ENCODE data around the gene DLGAP1.

DLGAP1 gene

DNA sequence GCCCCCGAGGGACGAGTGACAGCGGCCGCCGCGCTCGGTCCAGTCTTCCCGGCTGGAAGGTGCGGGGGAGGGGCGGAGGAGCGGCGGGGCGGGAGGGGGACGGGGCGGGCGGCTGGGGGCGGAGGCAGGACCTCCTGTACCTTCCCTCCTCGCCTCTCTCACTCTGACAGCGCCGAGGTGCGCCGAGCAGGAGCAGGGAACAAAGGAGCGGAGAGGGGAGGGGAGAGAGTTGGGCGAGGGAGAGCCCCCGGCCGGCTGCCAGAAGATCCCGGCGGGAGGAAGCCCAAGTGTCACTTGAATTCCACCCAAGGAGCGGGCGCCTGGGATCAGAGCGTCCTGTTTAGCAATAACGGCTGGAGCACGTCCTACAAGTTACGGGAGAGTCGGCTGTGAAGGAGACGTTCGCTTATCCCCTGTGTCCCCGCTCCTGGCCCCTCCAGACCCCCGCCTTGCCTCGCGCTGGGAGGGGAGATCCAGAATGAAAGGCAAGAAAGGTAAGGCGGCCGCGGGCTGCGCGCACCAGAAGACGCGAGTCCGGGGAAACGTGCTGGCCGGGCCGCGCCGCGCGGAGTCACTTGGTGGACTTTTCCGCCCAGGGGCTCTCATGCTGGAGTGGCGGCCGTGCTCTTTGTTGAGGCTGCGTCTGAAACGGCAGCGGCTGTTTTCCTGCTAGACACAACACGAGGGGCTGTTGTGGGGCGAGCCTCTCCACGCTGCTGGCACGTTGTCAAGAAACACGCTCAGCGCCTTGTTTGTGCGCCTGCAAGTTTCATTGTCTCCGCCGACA is 1004.9 kb downstream of the DLGAP1 start, which contains the start of gene TGIF1:
Gene TGIF1, plus strand, starts transcription at position 161 of the 787 bp plus-strand sequence. Its CDS starts 318 bp downstream, at position 479.
- Histone ChIP-seq H3K9me3 (no peaks in the 10 kb centered on the region), H3K4me1 (ENCODE audit: control insufficient read depth in 1 of 2, insufficient read depth in 1 of 2, low read depth in 1 of 2, low read length in 1 of 2) (peaks cover 46 to 55% of the 10 kb centered on the region in 2 experiments), H3K36me3 (no peaks in the 10 kb centered on the region), H3K27ac (peak within 1 kb of the TSS; percentile 93), H3K27me3 (peaks cover 32% of the 10 kb centered on the region), H3K4me3 (ENCODE audit: low read depth in 1 of 2, low read length in 1 of 2) (peak within 1 kb of the TSS; percentile 80 to 93)
- TF ChIP-seq, protein P1, sequence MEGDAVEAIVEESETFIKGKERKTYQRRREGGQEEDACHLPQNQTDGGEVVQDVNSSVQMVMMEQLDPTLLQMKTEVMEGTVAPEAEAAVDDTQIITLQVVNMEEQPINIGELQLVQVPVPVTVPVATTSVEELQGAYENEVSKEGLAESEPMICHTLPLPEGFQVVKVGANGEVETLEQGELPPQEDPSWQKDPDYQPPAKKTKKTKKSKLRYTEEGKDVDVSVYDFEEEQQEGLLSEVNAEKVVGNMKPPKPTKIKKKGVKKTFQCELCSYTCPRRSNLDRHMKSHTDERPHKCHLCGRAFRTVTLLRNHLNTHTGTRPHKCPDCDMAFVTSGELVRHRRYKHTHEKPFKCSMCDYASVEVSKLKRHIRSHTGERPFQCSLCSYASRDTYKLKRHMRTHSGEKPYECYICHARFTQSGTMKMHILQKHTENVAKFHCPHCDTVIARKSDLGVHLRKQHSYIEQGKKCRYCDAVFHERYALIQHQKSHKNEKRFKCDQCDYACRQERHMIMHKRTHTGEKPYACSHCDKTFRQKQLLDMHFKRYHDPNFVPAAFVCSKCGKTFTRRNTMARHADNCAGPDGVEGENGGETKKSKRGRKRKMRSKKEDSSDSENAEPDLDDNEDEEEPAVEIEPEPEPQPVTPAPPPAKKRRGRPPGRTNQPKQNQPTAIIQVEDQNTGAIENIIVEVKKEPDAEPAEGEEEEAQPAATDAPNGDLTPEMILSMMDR (IDR thresholded peaks at IDR 0.05): no peak

DNA sequence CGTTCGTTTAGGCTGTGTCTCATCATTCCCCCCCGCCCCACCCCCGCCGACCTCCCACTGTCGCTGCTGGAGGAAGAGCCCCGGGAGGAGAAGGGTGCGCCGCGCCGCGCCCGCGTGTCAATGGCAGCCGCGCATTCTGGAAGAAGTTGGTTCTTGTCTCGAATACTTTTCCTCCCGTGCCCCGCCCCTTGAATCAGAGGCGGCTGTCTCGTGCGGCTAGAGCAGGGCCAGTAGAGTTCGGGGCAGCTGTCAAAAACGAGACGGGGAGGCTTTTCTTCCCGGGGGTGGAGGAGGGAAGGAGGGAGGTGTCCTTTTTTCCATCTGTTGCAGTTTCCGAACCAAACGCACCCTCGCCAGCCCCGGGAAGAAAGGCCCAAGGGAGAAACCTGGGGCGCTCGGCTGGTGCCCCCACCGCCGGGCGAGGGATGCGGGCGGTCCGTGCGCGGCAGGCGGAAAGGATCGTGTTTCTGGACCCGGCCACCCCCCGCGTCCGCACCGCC is 1005.5 kb downstream of the DLGAP1 start:
- H3K4me1 ChIP-seq (ENCODE audit: control insufficient read depth in 1 of 2, insufficient read depth in 1 of 2, low read depth in 1 of 2, low read length in 1 of 2): peaks cover 46 to 52% of the 10 kb centered on the region in 2 experiments
- peak overlapping the region; percentile 80 to 93 for H3K4me3 ChIP-seq (ENCODE audit: low read depth in 1 of 2, low read length in 1 of 2)
- TF ChIP-seq, protein P1 (IDR thresholded peaks at IDR 0.05): no peak
- H3K27ac ChIP-seq: peak overlapping the region; percentile 93
- H3K36me3 ChIP-seq: no peaks in the 10 kb centered on the region
- H3K27me3 ChIP-seq: peaks cover 32% of the 10 kb centered on the region
- no peaks in the 10 kb centered on the region for H3K9me3 ChIP-seq

DNA sequence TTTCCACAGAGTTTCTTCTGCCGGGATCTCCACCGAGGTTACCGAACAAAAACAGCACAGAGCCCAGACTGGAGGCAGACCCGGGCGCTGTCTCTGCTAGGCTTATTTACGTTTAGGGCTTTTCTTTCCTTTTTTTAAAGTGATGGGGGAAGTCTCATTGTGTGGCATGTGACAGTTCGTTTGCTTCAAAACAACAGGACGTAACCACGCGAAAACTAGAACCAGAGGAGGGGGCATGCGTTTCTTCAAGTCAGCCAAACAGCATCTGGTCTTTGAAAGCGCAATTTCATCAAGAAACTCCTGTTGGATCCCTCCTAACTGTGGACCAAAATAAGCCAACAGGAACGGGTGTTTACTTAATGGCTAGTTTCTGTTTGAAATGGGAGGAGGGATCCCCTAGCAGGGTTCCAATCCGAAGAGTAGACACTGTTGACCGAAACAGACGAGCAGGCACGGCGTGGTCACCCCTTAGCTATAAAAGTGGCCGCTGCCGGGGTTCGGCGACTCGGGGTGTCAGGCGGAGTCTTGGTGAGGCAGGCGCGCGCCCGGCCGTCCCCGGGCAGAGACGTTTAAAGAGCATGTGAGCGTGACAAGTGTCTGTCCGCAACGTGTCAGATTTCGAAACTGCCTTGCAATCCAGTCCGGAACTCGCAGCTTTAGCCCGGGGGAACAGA is 1006.1 kb downstream of the DLGAP1 start:
- Histone ChIP-seq H3K9me3 (no peaks in the 10 kb centered on the region), H3K27ac (peak overlapping the region; percentile 93), H3K4me1 (ENCODE audit: control insufficient read depth in 1 of 2, insufficient read depth in 1 of 2, low read depth in 1 of 2, low read length in 1 of 2) (peaks cover 44 to 46% of the 10 kb centered on the region in 2 experiments), H3K36me3 (no peaks in the 10 kb centered on the region), H3K4me3 (ENCODE audit: low read depth in 1 of 2, low read length in 1 of 2) (peak overlapping the region; percentile 80 to 93), H3K27me3 (peaks cover 32% of the 10 kb centered on the region)
- TF ChIP-seq, protein P1 (IDR thresholded peaks at IDR 0.05): no peak

DNA sequence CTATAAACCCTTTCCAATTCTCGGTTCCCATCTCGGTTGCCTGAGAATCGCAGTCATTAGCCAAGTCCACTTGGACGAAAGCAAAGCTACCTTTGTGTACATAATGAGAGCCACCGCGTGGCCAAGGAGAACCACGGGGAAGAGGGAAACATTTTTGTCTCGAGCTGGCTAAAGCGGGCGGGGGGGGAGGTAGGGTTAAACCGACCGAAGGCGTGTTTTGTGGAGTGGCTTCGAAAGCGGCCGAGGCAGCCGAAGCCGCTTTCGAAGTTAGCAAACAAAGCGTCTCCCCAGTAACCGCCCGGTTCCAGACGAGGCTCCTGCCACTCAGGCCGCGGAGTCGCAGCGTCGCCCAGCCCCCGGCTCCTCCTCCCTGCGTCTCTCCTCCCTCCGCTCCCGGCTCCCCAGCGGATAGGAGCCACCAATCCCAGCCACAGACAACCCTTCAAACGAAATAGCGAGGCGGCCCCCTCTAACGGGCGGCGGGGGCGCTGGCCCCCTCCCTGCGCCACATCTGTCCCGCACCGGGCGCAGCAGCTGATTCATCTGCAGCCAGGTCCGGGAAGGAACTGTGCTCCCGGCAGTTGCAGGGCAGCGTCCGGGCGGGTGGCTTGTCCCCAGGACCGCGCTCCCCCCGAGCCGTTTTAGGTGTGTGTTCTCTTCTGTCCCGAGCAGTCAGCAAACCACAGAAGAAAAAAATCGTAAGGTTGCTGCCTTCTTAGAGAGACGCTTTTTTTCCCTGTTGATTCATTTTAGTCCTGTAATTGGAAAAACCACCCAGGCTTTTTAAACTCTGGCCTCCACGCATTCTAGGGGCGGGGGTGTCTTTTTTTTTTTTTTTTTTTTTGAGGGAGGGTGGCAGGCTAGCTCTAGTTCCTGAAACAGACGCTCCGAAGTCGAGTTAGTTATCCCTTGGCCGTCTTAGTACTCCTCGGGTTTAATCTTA is 1006.9 kb downstream of the DLGAP1 start:
- TF ChIP-seq, protein P1 (IDR thresholded peaks at IDR 0.05): peak; percentile 3
- peaks cover 36 to 38% of the 10 kb centered on the region in 2 experiments for H3K4me1 ChIP-seq (ENCODE audit: control insufficient read depth in 1 of 2, insufficient read depth in 1 of 2, low read depth in 1 of 2, low read length in 1 of 2)

More for the DNA sequence above, 1006.9 kb downstream of the DLGAP1 start:
- Histone ChIP-seq H3K4me3 (ENCODE audit: low read depth in 1 of 2, low read length in 1 of 2) (peak overlapping the region; percentile 80 to 93), H3K27me3 (peaks cover 32% of the 10 kb centered on the region), H3K27ac (peak overlapping the region; percentile 93), H3K9me3 (no peaks in the 10 kb centered on the region), H3K36me3 (no peaks in the 10 kb centered on the region)

Measured in neutrophil (primary cell).